ENCODE data around the gene FGF18. TPM values are rescaled to one million over a fixed set of nuclear protein-coding genes. Genes with fewer than 3 reads are reported as not detected.

Gene FGF18
- total and polyA plus RNA-seq, 9 of the 15 experiments (the other 6 are each of a cell fraction or from before 2014, with no cell fraction given) = 0.05 to 0.18 (median 0.11) TPM; not detected in 6

DNA sequence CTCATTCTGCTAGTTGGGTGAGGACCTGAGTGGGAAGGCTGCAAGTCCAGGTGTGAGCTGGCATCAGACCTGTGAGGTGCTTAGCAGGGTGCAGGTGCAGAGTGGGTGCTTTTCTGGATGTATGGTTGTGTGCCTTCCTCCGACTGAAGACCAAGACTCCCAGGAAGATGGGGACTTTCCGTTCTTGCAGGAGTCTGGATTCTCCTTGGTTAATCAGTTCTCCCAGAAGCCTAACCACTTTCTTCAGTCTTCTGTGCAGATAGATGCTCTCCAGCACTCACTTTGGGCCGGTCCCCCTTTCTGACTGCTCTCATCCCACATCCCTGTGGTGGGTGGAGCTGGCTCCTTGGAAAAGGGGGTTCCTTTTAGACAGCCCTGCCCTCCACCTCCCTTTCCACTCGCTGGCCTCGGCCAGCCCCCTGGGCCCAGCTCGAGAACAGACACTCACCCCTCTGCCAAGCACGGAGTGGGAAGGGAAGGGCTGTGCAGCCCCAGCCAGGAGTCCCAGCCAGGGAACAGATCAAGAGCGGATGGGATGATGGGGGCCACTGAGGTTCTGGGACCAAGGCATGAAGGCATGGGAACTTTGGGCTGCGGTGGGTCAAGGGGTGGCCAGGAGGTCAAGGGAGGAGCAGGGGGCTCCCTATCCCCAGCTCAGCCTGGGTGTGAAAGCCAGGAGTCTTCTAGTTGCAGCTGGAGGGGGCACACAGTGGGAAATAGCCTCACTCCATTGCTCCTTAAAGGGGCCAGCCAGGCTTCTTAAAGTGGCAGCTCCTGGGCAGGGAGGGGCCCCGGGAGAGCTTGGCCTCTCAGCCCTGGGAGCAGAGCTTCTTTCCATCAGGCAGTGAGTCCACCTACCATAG is 62.4 kb downstream of the FGF18 start (continued):
- TF ChIP-seq, protein P1, sequence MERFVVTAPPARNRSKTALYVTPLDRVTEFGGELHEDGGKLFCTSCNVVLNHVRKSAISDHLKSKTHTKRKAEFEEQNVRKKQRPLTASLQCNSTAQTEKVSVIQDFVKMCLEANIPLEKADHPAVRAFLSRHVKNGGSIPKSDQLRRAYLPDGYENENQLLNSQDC (CRISPR knock-in tag; IDR thresholded peaks at IDR 0.05) = no peak

DNA sequence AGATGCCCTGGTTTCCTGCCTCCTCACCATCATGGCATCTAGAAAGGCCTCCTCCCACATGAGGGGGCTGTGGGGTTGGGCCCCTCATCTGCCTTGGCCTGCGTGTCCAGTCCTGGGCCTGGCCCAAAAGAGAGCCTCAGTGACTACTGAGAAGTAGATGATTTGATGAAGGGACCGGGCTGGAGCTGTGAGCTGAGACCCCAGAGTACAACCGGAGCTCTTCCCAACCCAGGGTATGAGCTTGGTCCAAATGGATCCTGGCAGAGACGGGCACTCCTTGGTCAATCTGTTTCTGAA is 62.9 kb downstream of the FGF18 start:
- H3K9me1 ChIP-seq (ENCODE audit: control insufficient read depth, insufficient read depth, low read length) = no peaks in the 10 kb centered on the region
- POLR2A ChIA-PET = interaction anchor here (1.2 to 1.3 kb wide), 2 partner anchors 12 to 94 kb away, joined by 3 to 4 read pairs; no protein-coding TSS in a partner anchor
- H3K4me2 ChIP-seq (ENCODE audit: insufficient read depth, low read length) = no peak overlapping the region
- no peak overlapping the region for H3K9ac ChIP-seq (ENCODE audit: insufficient read depth in 1 of 2, low read depth in 2 of 2, low read length in 2 of 2)
- CTCF ChIA-PET (ENCODE audit: low intra/inter-chr PET ratio) = no interaction called here
- TF ChIP-seq MEF2D (tag; conservative IDR thresholded peaks at IDR 0.05; ENCODE audit: low read depth) (no peak), GMEB1 (CRISPR knock-in tag; IDR thresholded peaks at IDR 0.05) (no peak), ZNF175 (CRISPR knock-in tag; IDR thresholded peaks at IDR 0.05; ENCODE audit: low read depth) (no peak), THRAP3 (IDR thresholded peaks at IDR 0.05; ENCODE audit: borderline replicate concordance) (no peak), ZFP91 (CRISPR knock-in tag; IDR thresholded peaks at IDR 0.05) (no peak), SREBF2 (CRISPR knock-in tag; IDR thresholded peaks at IDR 0.05) (no peak), NR3C1 (CRISPR knock-in tag; IDR thresholded peaks at IDR 0.05) (no peak), ZNF263 (CRISPR knock-in tag; IDR thresholded peaks at IDR 0.05; ENCODE audit: borderline replicate concordance) (no peak), ZNF143 (CRISPR knock-in tag; IDR thresholded peaks at IDR 0.05) (no peak), TBP (optimal IDR thresholded peaks at IDR 0.05; ENCODE audit: low read depth, low read length) (no peak), C11orf30 (IDR thresholded peaks at IDR 0.05; ENCODE audit: low read depth) (no peak), TRIM24 (IDR thresholded peaks at IDR 0.05) (no peak), KDM2B (CRISPR knock-in tag; IDR thresholded peaks at IDR 0.05) (no peak)
- TF ChIP-seq, protein P2, sequence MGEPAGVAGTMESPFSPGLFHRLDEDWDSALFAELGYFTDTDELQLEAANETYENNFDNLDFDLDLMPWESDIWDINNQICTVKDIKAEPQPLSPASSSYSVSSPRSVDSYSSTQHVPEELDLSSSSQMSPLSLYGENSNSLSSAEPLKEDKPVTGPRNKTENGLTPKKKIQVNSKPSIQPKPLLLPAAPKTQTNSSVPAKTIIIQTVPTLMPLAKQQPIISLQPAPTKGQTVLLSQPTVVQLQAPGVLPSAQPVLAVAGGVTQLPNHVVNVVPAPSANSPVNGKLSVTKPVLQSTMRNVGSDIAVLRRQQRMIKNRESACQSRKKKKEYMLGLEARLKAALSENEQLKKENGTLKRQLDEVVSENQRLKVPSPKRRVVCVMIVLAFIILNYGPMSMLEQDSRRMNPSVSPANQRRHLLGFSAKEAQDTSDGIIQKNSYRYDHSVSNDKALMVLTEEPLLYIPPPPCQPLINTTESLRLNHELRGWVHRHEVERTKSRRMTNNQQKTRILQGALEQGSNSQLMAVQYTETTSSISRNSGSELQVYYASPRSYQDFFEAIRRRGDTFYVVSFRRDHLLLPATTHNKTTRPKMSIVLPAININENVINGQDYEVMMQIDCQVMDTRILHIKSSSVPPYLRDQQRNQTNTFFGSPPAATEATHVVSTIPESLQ (CRISPR knock-in tag; IDR thresholded peaks at IDR 0.05) = no peak
- ATAC-seq (no peak), FAIRE-seq (no peak), DNase-seq (ENCODE audit: extremely low read depth in 1 of 4, low spot score in 3 of 4) (no peak)
- H3K27ac ChIP-seq (ENCODE audit: extremely low read depth, low read depth, low read length) = no peak overlapping the region
- H3K79me2 ChIP-seq (ENCODE audit: control insufficient read depth, insufficient read depth, low read length) = no peaks in the 10 kb centered on the region
- in situ Hi-C loops (cut with MboI) (no loop called here), intact Hi-C loops (cut with micrococcal nuclease) (loop anchor here (5.0 kb wide), 1 partner anchor 65 kb away; the partner anchor contains the start of gene FGF18)
- no peak overlapping the region for H2AFZ ChIP-seq (ENCODE audit: low read depth, low read length)
- no peak overlapping the region for H3K4me3 ChIP-seq
- BruUV-seq (replicated peaks) = no TSS peak
- 5% methylated on average over 4 of the region's 4 CpGs for WGBS (ENCODE audit: insufficient coverage, low coverage, missing lambda C conversion rate)
- peaks cover 3% of the 10 kb centered on the region; the same call in 1 of the 2 replicates for H4K20me1 ChIP-seq (replicated peaks; ENCODE audit: control insufficient read depth, insufficient read depth, low read length)
- H3K27me3 ChIP-seq (ENCODE audit: control insufficient read depth in 2 of 2, insufficient read depth in 2 of 2, low read length in 2 of 2) = peaks cover 5 to 35% of the 10 kb centered on the region in 2 experiments; a peak in 3 of 5 replicates
- H3K9me3 ChIP-seq (replicated peaks; ENCODE audit: control insufficient read depth, insufficient read depth, low read depth, low read length) = no peaks in the 10 kb centered on the region
- peaks cover 3 to 5% of the 10 kb centered on the region in 2 experiments; a peak in 3 of 5 replicates for H3K4me1 ChIP-seq (replicated peaks in 1 of 2; ENCODE audit: control insufficient read depth in 2 of 2, insufficient read depth in 2 of 2, low read length in 2 of 2)
- no peaks in the 10 kb centered on the region for H3K36me3 ChIP-seq (ENCODE audit: control insufficient read depth, insufficient read depth, low read length)
